Astrocyte of the hippocampus (primary cell): ENCODE data around the gene PFAS.
"Not testable (repeated sequence)": the region's sequence is repeated elsewhere in the genome, so short reads cannot be mapped to it uniquely, and the experiment has no call there.

Experiments
- DNase-seq: peaks from one replicate; pipeline ENCODE4 v3.0.0; 2011; ENCODE audit warnings: low read depth, low spot score

The PFAS gene

GRCh38 chr17:8227238-8227581 is 21.9 kb upstream of the PFAS start:
- no peak for DNase-seq

- DNase-seq = no peak
Observed at GRCh38 chr17:8231701-8232100, 17.4 kb upstream of the PFAS start.

- DNase-seq = no peak
Observed at GRCh38 chr17:8234361-8235270, 14.5 kb upstream of the PFAS start.

- DNase-seq = no peak
Observed at GRCh38 chr17:8235676-8236075, 13.4 kb upstream of the PFAS start.

- DNase-seq = no peak
Observed at GRCh38 chr17:8237175-8237574, 11.9 kb upstream of the PFAS start.

GRCh38 chr17:8237886-8238285 is 11.2 kb upstream of the PFAS start:
- DNase-seq = no peak

- no peak for DNase-seq
Observed at GRCh38 chr17:8243827-8244226, 5.3 kb upstream of the PFAS start.

GRCh38 chr17:8244768-8245167 is 4.3 kb upstream of the PFAS start:
- no peak for DNase-seq

GRCh38 chr17:8249621-8250500 is 772 bp downstream of the PFAS start:
- DNase-seq = no peak

- not testable (repeated sequence) for DNase-seq
Observed at GRCh38 chr17:8251411-8251810, 2.3 kb downstream of the PFAS start.

- peak; percentile 25 for DNase-seq
Observed at GRCh38 chr17:8253801-8254200, 4.7 kb downstream of the PFAS start.

GRCh38 chr17:8254881-8255280 is 5.8 kb downstream of the PFAS start:
- DNase-seq = no peak

- DNase-seq = no peak
Observed at GRCh38 chr17:8255499-8255898, 6.4 kb downstream of the PFAS start.

- DNase-seq = no peak
Observed at GRCh38 chr17:8256291-8256690, 7.2 kb downstream of the PFAS start.

GRCh38 chr17:8256691-8257090 is 7.6 kb downstream of the PFAS start:
- DNase-seq = no peak

- DNase-seq = no peak
Observed at GRCh38 chr17:8257801-8258200, 8.7 kb downstream of the PFAS start.

- no peak for DNase-seq
Observed at GRCh38 chr17:8264320-8264719, 15.2 kb downstream of the PFAS start.

GRCh38 chr17:8264836-8265542 is 15.9 kb downstream of the PFAS start:
- no peak for DNase-seq

- no peak for DNase-seq
Observed at GRCh38 chr17:8266648-8267479, 17.8 kb downstream of the PFAS start.

GRCh38 chr17:8267480-8268147 is 18.5 kb downstream of the PFAS start:
- no peak for DNase-seq
